HCT116 (cell line): ENCODE results near the gene UBA52. TPM values are rescaled to one million over a fixed set of nuclear protein-coding genes. Genes with fewer than 3 reads are reported as not detected.

Experiments used
- ATAC-seq: fragments of 200-7000 bp; cut with Tn5 transposase; 2 replicates; pipeline ENCODE4 v1.9.1; 2020; ENCODE audit warnings: mild to moderate bottlenecking, moderate library complexity
- BruUV-seq: library from RNA; stranded (reverse); fragments of 400-500 nt; replicated peaks from 2 replicates; lab custom pipeline; 2021; lab: Mats Ljungman, UMichigan
- CTCF ChIA-PET: fragments of 300-600 bp; sonication (Branson Sonifier 250); formaldehyde crosslinking; loops from one replicate; lab custom pipeline; 2021; ENCODE audit warnings: antibody characterized with exemption; lab: Charles Lee
- POLR2A ChIA-PET: fragments of 300-600, 350-600 bp; sonication (Branson Sonifier 250); formaldehyde crosslinking; loops from one replicate; lab custom pipeline; 2021; ENCODE audit warnings: antibody characterized with exemption; lab: Charles Lee
- RAD21 ChIA-PET, 2 experiments: fragments of 300-600 bp; sonication (Branson Sonifier 250); formaldehyde crosslinking; loops; one replicate each; lab custom pipeline; 2023; ENCODE audit warnings: low total read pairs in 2 of 2; ENCODE audit not compliant: uncharacterized antibody in 2 of 2, unreplicated experiment in 2 of 2, low non-redundant PET in 1 of 2; lab: Charles Lee
- DNase-seq: peaks from one replicate; pipeline ENCODE4 v3.0.0-alpha.2; 2010; ENCODE audit warnings: low read depth, low spot score
- H2AFZ ChIP-seq: fragments of 200-600 bp; shearing (Covaris generic), sonication (generic); 2 replicates; pipeline ENCODE4 v1.6.1; 2017; ENCODE audit warnings: low read depth, mixed run types, mixed read lengths, antibody characterized with exemption, low read length; ENCODE audit not compliant: poor library complexity, severe bottlenecking
- H3K27ac ChIP-seq: 2 replicates; pipeline ENCODE4 v1.5.1; 2012; ENCODE audit warnings: low read depth, low read length
- H3K27me3 ChIP-seq: fragments of 200-600 bp; sonication (generic); 2 replicates; pipeline ENCODE4 v1.6.1; 2016; ENCODE audit warnings: mixed run types, low read length, mixed read lengths; ENCODE audit not compliant: insufficient read depth
- H3K36me3 ChIP-seq, 2 experiments: fragments of 200-500 bp in 1 of 2; fragments of 200-600 bp in 1 of 2; sonication (Bioruptor generic) in 1 of 2; sonication (generic) in 1 of 2; 2 replicates each; pipeline versions ENCODE4 v1.5.1 to v1.6.1; 2014 to 2016; ENCODE audit warnings: low read length in 2 of 2, inconsistent platforms in 1 of 2, mixed read lengths in 1 of 2, mixed run types in 1 of 2; ENCODE audit not compliant: insufficient read depth in 2 of 2, control insufficient read depth in 1 of 2
- H3K4me1 ChIP-seq, 2 experiments: fragments of 200-600 bp in 1 of 2; sonication (generic) in 1 of 2; 2 replicates each; pipeline versions ENCODE4 v1.5.1 to v1.6.1; 2012 to 2017; ENCODE audit warnings: low read length in 2 of 2, inconsistent platforms in 1 of 2, mild to moderate bottlenecking in 1 of 2, mixed read lengths in 1 of 2, mixed run types in 1 of 2, moderate library complexity in 1 of 2; ENCODE audit not compliant: insufficient read depth in 2 of 2, control insufficient read depth in 1 of 2
- H3K4me2 ChIP-seq: fragments of 200-600 bp; sonication (generic); 2 replicates; pipeline ENCODE4 v1.6.1; 2017; ENCODE audit warnings: mixed run types, low read length, mixed read lengths
- H3K4me3 ChIP-seq, 2 experiments: fragments of 200-600 bp in 1 of 2; sonication (generic) in 1 of 2; replicated peaks in 1 of 2; 2 replicates each; pipeline ENCODE4 v1.5.1; 2011 to 2016; ENCODE audit warnings: low read length in 2 of 2, control low read depth in 1 of 2, low read depth in 1 of 2, mild to moderate bottlenecking in 1 of 2, mixed read lengths in 1 of 2, mixed run types in 1 of 2
- H3K79me2 ChIP-seq: fragments of 200-600 bp; sonication (generic); 2 replicates; pipeline ENCODE4 v1.6.1; 2017; ENCODE audit warnings: mild to moderate bottlenecking, mixed run types, low read length, moderate library complexity, mixed read lengths; ENCODE audit not compliant: insufficient read depth
- H3K9ac ChIP-seq: fragments of 200-600 bp; sonication (generic); 2 replicates; pipeline ENCODE4 v1.6.1; 2016; ENCODE audit warnings: low read length, mixed read lengths
- H3K9me2 ChIP-seq: fragments of 200-600 bp; sonication (generic), shearing (Covaris generic); 2 replicates; pipeline ENCODE4 v1.6.1; 2017; ENCODE audit warnings: mixed run types, mild to moderate bottlenecking, moderate library complexity; ENCODE audit not compliant: insufficient read depth
- H3K9me3 ChIP-seq, 2 experiments: fragments of 200-500 bp in 1 of 2; fragments of 200-600 bp in 1 of 2; sonication (Bioruptor generic) in 1 of 2; sonication (generic) in 1 of 2; 2 replicates each; pipeline ENCODE4 v1.6.1; 2014 to 2017; ENCODE audit warnings: low read length in 2 of 2, mixed read lengths in 2 of 2, inconsistent platforms in 1 of 2, low read depth in 1 of 2, mild to moderate bottlenecking in 1 of 2, mixed run types in 1 of 2, moderate library complexity in 1 of 2; ENCODE audit not compliant: control insufficient read depth in 1 of 2, insufficient read depth in 1 of 2
- H4K20me1 ChIP-seq: fragments of 200-600 bp; sonication (generic), shearing (Covaris generic); 2 replicates; pipeline ENCODE4 v1.6.1; 2017; ENCODE audit warnings: mixed run types, mild to moderate bottlenecking, moderate library complexity; ENCODE audit not compliant: insufficient read depth
- ATF3 ChIP-seq: IDR thresholded peaks from 2 replicates; pipeline ENCODE4 v1.6.1; 2012
- CBX3 ChIP-seq: IDR thresholded peaks from 2 replicates; pipeline ENCODE4 v1.6.1; 2012; ENCODE audit warnings: low read depth
- ELF1 ChIP-seq: IDR thresholded peaks from 2 replicates; pipeline ENCODE4 v1.6.1; 2012; ENCODE audit warnings: low read depth, borderline replicate concordance
- POLR2A ChIP-seq: IDR thresholded peaks from 2 replicates; pipeline ENCODE4 v1.7.0; 2011; ENCODE audit warnings: borderline replicate concordance; ENCODE audit not compliant: insufficient read depth, insufficient read length; ENCODE audit errors: extremely low read depth
- POLR2AphosphoS5 ChIP-seq: IDR thresholded peaks from 2 replicates; pipeline ENCODE4 v1.6.1; 2011; ENCODE audit warnings: mild to moderate bottlenecking, low read depth, low read length, moderate library complexity
- SRF ChIP-seq: IDR thresholded peaks from 2 replicates; pipeline ENCODE4 v1.6.1; 2012; ENCODE audit warnings: low read depth
- ZBTB33 ChIP-seq: IDR thresholded peaks from 2 replicates; pipeline ENCODE4 v1.6.1; 2011; ENCODE audit warnings: mild to moderate bottlenecking, low read length, moderate library complexity; ENCODE audit not compliant: insufficient replicate concordance; ENCODE audit errors: extremely low read depth
- ZNF274 ChIP-seq: fragments of 200-500 bp; sonication (Bioruptor generic); IDR thresholded peaks from 2 replicates; pipeline ENCODE4 v1.6.1; 2014; ENCODE audit warnings: mild to moderate bottlenecking, low read depth, low read length, inconsistent platforms
- intact Hi-C: fragments of 100-400 bp; cut with micrococcal nuclease; formaldehyde crosslinking; loops from 2 replicates; pipeline ENCODE4 v1.10.0; 2022
- total RNA-seq: library from RNA; stranded (reverse); gene quantifications from one replicate; pipeline ENCODE4 v1.2.1, GENCODE V29; 2021; ENCODE audit not compliant: unreplicated experiment

The UBA52 gene
- total RNA-seq, 1 experiment from 2014 or later = 1,743 TPM

GRCh38 chr19:18541992-18542940 is 29.4 kb upstream of the UBA52 start:
- Histone ChIP-seq H3K9ac (peak overlapping the region; percentile 74), H3K9me2 (no peaks in the 10 kb centered on the region), H3K9me3 (no peaks in the 10 kb centered on the region), H3K27ac (peak overlapping the region; percentile 80), H3K4me2 (peak overlapping the region; percentile 97), H3K4me3 (peak overlapping the region; percentile 76), H3K27me3 (no peaks in the 10 kb centered on the region), H3K79me2 (peaks cover 17% of the 10 kb centered on the region), H3K4me1 (peaks cover 8 to 18% of the 10 kb centered on the region in 2 experiments), H4K20me1 (no peaks in the 10 kb centered on the region), H2AFZ (no peak overlapping the region), H3K36me3 (peaks cover 17 to 21% of the 10 kb centered on the region in 2 experiments; a peak in 3 of 4 replicates)
- ChIA-PET CTCF (no interaction called here), POLR2A (interaction anchor here (0.7 kb wide), 3 partner anchors 29 to 56 kb away, joined by 3 to 7 read pairs (median 5); no protein-coding TSS in a partner anchor), RAD21 (no interaction called here)
- BruUV-seq = no TSS peak
- ATAC-seq (no peak), DNase-seq (no peak)
- TF ChIP-seq ATF3 (no peak), POLR2AphosphoS5 (0 out of 2 replicates have a peak, but pooled peaks have one; percentile 11), ZNF274 (no peak), POLR2A (no peak), ZBTB33 (no peak), ELF1 (no peak), SRF (no peak), CBX3 (no peak)
- intact Hi-C loops = no loop called here
